Loucy (cell line): ENCODE data around the gene HSPG2.

Experiments
- EZH2phosphoT487 ChIP-seq: fragments of 200-600 bp; IDR thresholded peaks from 2 replicates; pipeline ENCODE4 v1.6.1; 2018; ENCODE audit warnings: antibody characterized with exemption, mild to moderate bottlenecking, moderate library complexity, borderline replicate concordance
- TF ChIP-seq, protein P1 (sequence below): fragments of 200-600 bp; sonication (generic); conservative IDR thresholded peaks from 2 replicates; pipeline ENCODE4 v1.5.1; 2014; ENCODE audit warnings: mild to moderate bottlenecking, antibody characterized with exemption, low read length

DNA sequence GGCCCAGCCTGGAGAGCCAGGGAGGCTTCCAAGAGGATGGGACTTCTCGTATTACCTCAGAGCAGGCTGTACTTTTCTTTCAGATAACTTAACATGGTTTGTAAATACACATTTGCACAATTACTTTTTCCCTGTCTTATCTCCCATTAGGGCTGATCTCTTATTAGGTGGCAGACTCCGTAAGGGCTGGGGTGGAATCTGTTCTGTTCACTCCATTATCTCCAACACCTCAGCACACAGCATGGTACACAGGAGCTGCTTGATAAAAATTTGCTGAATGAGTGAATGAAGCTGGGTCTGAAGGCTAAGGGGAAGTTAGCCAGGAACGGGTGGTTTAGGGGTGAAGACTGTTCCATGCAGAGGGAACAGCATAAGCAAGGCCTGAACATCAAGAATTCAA, 76.1 kb downstream of the HSPG2 start:
- TF ChIP-seq, protein P1, sequence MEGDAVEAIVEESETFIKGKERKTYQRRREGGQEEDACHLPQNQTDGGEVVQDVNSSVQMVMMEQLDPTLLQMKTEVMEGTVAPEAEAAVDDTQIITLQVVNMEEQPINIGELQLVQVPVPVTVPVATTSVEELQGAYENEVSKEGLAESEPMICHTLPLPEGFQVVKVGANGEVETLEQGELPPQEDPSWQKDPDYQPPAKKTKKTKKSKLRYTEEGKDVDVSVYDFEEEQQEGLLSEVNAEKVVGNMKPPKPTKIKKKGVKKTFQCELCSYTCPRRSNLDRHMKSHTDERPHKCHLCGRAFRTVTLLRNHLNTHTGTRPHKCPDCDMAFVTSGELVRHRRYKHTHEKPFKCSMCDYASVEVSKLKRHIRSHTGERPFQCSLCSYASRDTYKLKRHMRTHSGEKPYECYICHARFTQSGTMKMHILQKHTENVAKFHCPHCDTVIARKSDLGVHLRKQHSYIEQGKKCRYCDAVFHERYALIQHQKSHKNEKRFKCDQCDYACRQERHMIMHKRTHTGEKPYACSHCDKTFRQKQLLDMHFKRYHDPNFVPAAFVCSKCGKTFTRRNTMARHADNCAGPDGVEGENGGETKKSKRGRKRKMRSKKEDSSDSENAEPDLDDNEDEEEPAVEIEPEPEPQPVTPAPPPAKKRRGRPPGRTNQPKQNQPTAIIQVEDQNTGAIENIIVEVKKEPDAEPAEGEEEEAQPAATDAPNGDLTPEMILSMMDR, result no peak
- no peak for TF ChIP-seq EZH2phosphoT487
